Stimulated activated CD8-positive, alpha-beta memory T cell treated with anti-CD3 and anti-CD28 coated beads, Interleukin-7, amount 100 ng/mL, for 48 hours (primary cell): ENCODE data around the gene ARHGEF40.
"Not testable (repeated sequence)": the region's sequence is repeated elsewhere in the genome, so short reads cannot be mapped to it uniquely, and the experiment has no call there.

Source experiments
- DNase-seq, 2 donors: peaks; one replicate each; pipeline ENCODE4 v3.0.0-alpha.2; 2020; ENCODE audit warnings: low read depth in 1 of 2; ENCODE audit errors: extremely low read depth in 1 of 2

Gene ARHGEF40

DNA sequence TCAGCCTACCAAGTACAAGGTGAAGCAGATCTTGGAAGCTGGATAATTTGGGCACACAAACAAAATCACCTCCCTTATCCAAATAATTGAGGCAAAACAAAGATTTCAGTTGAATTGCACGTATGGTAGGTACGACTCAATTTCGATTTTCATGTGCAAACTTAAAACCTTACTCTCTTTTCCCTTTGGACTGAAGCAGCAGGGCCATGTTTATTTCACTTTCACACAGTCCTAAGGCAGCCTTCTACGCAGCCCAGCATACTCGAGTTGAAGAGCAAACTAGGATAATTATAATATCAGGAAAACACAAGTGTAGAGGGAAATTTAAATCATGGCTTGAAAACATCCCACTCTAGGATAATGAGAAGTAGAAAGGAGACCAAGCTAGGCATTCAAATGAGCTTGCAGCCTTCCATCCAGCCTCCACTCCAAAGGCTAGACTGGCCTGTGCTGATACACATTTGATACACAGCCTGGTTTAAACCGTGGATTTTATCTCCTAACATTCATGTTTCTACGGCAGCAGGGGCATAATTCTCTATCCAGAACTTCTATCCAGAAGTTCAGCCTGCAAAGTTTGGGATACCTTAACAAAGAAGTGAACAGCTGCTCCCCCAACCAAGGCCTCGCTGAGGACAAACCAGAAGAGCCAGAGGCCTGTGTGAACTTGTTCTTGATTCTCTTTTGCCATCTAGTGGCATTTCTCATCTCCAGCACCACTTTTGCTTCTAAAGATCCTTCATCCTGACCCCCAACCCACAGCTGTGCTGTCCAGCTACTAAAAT lies 30.3 kb upstream of the ARHGEF40 start:
- DNase-seq: no peak

DNA sequence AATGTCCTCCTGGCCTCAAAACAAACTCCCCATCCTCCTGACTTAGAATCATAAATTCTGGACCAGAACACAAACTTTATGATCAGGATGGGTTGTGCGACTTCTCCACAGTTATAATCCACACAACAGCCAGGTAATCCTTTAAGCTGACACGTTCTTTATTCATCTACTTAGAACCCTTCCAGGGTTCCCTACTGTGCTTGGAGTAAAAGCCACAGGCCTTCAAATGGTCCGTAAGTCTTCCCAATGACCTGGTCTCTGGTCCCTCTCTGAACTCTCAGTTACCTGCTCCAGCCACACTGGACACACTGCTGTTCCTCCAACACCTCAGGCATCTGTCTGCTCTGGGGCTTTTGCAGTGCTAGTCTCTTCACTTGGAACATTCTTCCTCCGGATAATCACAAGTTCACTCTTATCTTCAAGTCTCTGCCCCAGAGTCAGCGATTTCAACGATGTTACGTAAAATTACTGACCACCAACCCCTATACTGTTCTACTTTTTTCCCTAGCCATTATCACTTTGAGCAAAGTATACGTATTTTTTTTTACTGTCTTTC lies 29.7 kb upstream of the ARHGEF40 start:
- DNase-seq: no peak

GRCh38 chr14:21040941-21041340 lies 29.2 kb upstream of the ARHGEF40 start:
- DNase-seq: not testable (repeated sequence)

DNA sequence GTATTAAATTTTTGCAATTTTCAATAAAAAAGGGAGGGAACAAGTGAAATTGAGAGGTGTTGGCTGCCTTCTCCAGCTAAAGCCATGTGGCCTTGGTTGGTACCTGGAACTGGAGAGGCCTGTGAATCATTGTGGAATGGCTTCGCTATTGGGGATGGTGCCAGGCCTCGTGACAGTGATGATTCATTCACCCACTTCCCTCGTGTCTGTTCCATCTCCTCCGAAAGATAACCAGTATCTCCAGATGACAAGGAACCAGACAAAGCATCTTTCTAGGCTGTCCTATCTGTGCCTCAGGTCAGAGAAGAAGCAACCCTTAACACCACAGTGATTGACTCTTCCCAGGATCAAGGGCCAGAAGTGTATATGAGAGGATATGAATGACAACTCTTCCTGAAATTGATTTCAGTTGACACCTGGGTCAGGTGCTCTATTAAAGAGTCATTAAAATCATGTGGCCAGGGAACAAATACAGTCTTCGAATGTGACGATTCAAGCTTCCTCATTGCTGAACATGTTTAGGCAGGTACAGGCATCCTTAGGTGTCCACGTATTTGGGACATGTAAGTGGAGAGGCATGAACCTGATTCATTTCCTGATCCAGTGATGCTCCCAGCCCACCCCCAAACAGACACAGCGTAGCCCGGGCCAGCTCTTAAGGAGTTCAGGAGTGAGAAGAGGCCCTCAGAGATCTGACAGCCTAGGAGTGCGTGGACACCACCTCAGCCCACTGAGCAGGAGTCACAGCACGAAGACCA lies 28.2 kb upstream of the ARHGEF40 start, which contains the start of gene RNASE7:
TSS of gene RNASE7 (plus strand) at position 687 of the 758 bp plus-strand sequence. CDS start 631 bp downstream, outside the sequence.
- DNase-seq: no peak

GRCh38 chr14:21042918-21043317 lies 27.2 kb upstream of the ARHGEF40 start:
- no peak for DNase-seq

DNA sequence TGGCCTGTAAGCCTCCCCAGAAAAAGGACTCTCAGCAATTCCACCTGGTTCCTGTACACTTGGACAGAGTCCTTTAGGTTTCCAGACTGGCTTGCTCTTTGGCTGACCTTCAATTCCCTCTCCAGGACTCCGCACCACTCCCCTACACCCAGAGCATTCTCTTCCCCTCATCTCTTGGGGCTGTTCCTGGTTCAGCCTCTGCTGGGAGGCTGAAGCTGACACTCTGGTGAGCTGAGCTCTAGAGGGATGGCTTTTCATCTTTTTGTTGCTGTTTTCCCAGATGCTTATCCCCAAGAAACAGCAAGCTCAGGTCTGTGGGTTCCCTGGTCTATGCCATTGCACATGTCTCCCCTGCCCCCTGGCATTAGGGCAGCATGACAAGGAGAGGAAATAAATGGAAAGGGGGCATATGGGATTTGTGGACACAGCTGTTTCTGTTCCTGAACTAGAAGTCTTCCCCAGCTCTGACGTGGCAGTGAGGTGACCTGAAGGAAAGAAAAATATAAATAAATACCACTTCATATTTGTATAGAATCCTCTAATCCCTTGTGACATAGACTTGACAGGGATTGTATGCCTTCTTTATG lies 26.6 kb upstream of the ARHGEF40 start:
- DNase-seq: no peak

DNA sequence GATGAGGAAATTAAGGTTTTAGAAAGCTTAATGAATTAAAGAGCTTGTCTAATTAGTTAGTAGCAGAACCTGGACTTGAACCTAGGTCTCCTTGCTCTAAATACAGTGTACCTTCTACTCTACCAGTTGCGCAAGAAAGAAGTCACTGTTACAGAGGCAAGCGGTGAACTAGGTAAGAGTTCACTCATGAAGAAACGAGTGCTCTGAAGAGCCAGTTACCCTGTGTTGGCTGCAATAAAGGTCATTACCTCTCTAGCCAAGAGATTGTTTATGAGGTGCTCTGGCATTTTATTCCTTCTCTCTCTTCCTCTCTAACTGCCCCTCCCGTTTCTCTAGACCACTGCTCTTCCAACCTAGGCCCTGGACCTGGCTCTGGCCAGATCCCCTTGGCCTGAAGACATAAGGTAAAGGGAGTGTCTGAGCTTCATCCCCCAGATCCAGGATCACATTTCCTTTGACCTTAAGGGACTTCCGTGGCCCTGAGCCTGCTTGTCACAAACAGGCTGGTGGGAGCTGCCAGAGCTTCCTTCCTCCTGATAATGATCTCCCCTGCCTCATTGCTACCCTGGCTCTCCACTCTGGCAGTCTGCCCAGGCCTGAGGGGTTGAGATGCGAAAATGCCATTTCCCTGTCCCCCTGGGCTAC lies 26.0 kb upstream of the ARHGEF40 start:
- DNase-seq: no peak

GRCh38 chr14:21047378-21047781 lies 22.7 kb upstream of the ARHGEF40 start:
- DNase-seq: no peak

- no peak for DNase-seq
Observed at GRCh38 chr14:21048638-21049037, 21.5 kb upstream of the ARHGEF40 start.

DNA sequence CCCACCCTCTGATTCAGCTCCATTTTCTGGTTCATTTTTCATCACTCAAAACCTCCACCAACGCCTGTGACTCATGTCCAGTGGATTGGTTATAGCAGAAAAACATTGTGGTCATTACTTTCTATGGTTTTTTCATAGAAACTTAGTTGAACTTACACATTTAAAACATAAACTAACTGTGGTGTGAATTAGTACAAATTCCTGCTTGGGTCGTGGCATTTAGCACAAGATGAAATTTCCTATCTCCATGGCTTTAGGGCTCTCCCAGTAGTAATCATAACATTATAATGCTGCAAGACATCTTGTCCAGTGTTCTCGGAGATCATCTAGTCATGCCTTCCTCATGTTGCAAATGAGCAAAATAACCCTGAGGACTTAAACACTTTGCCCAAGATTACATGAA lies 20.8 kb upstream of the ARHGEF40 start:
- no peak for DNase-seq

DNA sequence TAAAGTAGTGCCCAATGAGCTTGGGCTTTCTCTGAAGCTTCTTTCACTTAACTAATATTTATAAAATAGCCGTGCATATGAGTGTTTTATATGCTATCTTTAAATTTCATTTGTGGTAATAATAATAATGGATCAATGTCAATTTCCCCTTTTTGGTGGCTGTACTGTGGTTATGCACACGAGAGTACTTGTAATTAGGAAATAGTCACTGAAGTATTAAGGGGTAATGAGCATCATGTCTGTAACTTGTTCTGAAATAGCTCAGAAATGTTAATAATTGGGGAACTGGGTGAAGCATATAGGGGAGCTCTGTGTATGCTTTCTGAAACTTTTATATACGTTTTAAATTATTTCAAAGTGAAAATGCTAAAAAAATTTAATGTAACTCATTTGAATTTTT lies 19.5 kb upstream of the ARHGEF40 start:
- DNase-seq: no peak

DNA sequence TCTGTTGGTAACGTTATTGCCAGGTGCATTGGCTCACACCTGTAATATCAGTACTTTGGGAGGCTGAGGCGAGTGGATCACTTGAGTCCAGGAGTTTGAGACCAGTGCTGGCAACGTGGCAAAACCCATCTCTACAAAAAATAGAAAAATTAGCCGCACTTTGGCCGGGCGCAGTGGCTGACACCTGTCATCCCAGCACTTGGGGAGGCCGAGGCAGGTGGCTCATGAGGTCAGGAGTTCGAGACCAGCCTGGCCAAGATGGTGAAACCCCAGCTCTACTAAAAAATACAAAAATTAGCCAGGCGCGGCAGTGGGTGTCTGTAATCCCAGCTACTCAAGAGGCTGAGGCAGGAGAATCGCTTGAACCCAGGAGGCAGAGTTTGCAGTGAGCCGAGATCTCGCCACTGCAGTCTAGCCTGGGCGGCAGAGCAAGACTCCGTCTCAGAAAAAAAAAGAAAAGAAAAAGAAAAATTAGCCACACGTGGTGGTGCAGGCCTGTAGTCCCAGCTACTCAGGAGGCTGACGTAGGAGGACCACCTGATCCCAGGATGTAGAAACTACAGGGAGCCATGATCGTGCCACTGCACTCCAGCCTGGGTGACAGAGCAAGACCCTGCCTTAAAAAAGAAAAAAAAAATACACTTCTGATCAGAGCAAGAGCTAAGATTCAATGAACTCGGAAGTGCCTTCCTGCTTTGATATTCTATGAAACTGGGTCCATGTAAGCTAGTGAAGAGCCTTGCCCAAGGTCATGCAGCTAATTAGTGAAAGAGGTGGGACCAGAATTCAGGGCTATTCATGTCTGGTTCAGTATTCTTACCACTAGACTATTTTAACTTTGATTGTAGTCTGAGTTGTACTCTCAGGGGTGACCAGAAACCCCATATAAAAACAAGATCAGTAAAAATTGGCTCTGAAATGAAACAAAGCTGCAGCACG lies 16.7 kb upstream of the ARHGEF40 start:
- no peak for DNase-seq

DNA sequence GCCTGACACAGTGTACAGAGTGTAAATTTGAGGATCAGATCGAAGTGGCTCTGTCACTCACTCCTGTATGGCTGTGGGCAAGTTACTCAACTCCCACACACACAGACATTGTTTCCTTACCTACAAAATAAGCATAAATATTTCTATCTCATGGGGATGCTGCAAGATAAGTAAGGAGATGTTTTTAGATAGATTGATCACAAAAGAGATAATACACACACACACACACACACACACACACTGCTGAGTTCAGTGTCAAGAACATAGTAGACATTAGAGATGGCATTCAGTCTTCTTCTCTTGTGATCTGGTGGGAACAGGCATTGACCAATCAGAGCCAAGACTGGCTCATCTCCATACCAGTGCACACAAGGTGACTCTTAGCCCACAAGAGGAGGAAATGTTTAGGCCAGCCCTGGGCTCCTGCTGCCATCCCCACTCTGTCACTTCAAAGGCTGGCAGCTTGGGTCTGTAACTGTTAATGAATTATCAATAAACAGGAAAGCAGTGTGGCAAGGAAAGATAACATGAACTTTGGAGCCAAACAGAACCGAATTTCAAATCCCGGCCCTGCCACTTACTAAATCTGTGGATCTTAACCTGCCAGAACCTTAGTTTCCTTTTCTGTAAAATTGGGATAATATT lies 15.9 kb upstream of the ARHGEF40 start:
- no peak for DNase-seq

- DNase-seq: no peak
Observed at GRCh38 chr14:21054768-21055145, 15.3 kb upstream of the ARHGEF40 start.

DNA sequence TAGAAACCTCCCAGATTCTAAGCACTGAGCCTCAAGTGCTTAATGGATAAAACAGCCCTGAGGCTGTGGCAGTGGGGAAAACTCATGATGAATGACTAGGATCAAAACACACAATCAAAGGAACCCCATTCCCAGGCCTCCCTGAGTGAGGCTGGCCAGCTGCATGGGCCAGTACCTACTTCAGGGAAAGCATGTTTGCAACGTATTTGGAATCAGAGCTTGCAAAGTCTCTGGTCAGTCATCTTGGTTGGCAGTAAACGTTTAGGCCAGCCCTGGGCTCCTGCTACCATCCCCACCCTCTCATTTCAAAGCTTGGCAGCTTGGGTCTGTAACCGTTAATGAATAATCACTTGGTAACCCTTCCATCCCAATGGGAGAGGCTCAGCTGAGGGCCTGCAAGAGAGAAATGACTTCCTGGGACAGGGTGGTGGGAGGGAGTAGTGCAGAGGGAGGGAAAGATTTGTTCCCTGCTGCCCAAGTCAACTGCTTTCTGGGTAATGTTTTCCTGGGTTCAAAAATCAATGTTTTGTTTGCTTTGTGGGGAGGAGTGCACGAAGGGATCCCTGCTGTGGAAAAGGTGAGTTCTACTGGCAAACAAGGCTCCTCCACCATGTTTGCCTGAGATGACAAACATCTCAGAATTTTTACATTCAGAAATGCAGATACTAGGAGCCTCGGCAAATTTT lies 14.5 kb upstream of the ARHGEF40 start:
- no peak for DNase-seq

DNA sequence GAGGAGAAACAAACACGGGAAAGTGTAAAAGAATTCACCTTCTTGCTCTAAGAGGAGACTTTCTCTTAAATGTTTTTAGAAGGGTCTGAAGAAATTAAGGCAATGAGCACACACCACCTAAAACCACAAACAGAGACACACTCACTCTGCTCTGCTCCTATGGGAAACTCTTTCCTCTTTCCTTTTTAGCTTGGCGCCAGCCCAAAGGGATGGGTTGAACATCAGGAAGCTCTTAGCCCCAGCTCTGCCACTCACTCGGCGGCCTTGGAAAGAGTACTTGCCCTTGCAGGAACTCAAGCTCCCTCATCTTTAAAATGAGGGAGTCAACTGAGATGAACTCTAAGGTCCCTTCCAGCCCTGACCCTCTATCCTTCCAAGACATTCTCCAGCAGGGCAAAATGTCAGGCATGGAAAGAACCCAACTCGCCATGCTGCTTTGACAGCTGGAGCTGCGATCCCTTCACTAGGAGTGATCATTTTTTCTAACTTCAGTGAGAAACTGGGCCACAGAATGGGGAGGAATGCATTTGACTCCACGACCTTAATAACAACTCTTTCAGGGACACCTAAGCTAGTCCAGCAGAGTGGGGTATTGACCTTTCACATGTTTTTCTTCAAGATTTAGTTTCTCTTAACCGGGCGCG lies 13.5 kb upstream of the ARHGEF40 start:
- DNase-seq: no peak

GRCh38 chr14:21057803-21058675 lies 12.1 kb upstream of the ARHGEF40 start, which contains the start of gene RNASE8:
RNASE8 (plus strand) TSS chr14:21057822; CDS start chr14:21057893, 71 bp downstream.
- DNase-seq: no peak
